Neural cell (in vitro differentiated cells): ENCODE results near the gene CGNL1. TPM values are rescaled to one million over a fixed set of nuclear protein-coding genes. Genes with fewer than 3 reads are reported as not detected.

Experiments used
- H2AFZ ChIP-seq: fragments of 200-600, 300-800 bp; sonication (generic), shearing (Covaris generic); 2 replicates; pipeline ENCODE4 v1.6.0; 2014; ENCODE audit warnings: low read depth, mild to moderate bottlenecking, antibody characterized with exemption, low read length, moderate library complexity
- H3F3A ChIP-seq: fragments of 200-600 bp; shearing (Covaris generic); 2 replicates; pipeline ENCODE4 v1.6.1; 2016; ENCODE audit warnings: mild to moderate bottlenecking, moderate library complexity, mixed read lengths, antibody characterized with exemption, low read length; ENCODE audit not compliant: insufficient read depth, poor library complexity, severe bottlenecking
- H3K27ac ChIP-seq: fragments of 200-600, 300-800 bp; sonication (generic), shearing (Covaris generic); 2 replicates; pipeline ENCODE4 v1.5.1; 2014; ENCODE audit warnings: mild to moderate bottlenecking, low read length, moderate library complexity
- H3K27me3 ChIP-seq: fragments of 300-800, 200-600 bp; sonication (generic), shearing (Covaris generic); 2 replicates; pipeline ENCODE4 v1.6.0; 2014; ENCODE audit warnings: mild to moderate bottlenecking, low read depth, low read length, moderate library complexity; ENCODE audit not compliant: insufficient read depth
- H3K36me3 ChIP-seq: fragments of 300-800, 200-600 bp; sonication (generic), shearing (Covaris generic); 2 replicates; pipeline ENCODE4 v1.5.1; 2014; ENCODE audit warnings: mild to moderate bottlenecking, antibody characterized with exemption, low read length, moderate library complexity; ENCODE audit not compliant: insufficient read depth
- H3K4me2 ChIP-seq: fragments of 300-800, 200-600 bp; sonication (generic), shearing (Covaris generic); 2 replicates; pipeline ENCODE4 v1.6.0; 2014; ENCODE audit warnings: mild to moderate bottlenecking, low read length
- H3K4me3 ChIP-seq: fragments of 300-800, 200-600 bp; sonication (generic), shearing (Covaris generic); 2 replicates; pipeline ENCODE4 v1.5.1; 2014; ENCODE audit warnings: mild to moderate bottlenecking, low read length, moderate library complexity
- H3K79me2 ChIP-seq: fragments of 200-600 bp; shearing (Covaris generic); replicated peaks from 2 replicates; pipeline ENCODE4 v1.6.0; 2014; ENCODE audit warnings: mild to moderate bottlenecking, low read length, moderate library complexity; ENCODE audit not compliant: insufficient read depth
- H3K9ac ChIP-seq: fragments of 300-800, 200-600 bp; sonication (generic), shearing (Covaris generic); 2 replicates; pipeline ENCODE4 v1.6.1; 2016; ENCODE audit warnings: mild to moderate bottlenecking, low read length, mixed read lengths
- H3K9me2 ChIP-seq: fragments of 200-600 bp; shearing (Covaris generic); 2 replicates; pipeline ENCODE4 v1.6.1; 2016; ENCODE audit warnings: mild to moderate bottlenecking, low read length, mixed read lengths; ENCODE audit not compliant: insufficient read depth
- H3K9me3 ChIP-seq: fragments of 200-600, 300-800 bp; sonication (generic), shearing (Covaris generic); 2 replicates; pipeline ENCODE4 v1.6.1; 2016; ENCODE audit warnings: mild to moderate bottlenecking, mixed run types, low read length, moderate library complexity, mixed read lengths
- H4K20me1 ChIP-seq: fragments of 200-600 bp; shearing (Covaris generic); 2 replicates; pipeline ENCODE4 v1.6.1; 2016; ENCODE audit warnings: mild to moderate bottlenecking, mixed run types; ENCODE audit not compliant: insufficient read depth
- EP300 ChIP-seq: fragments of 450-650 bp; conservative IDR thresholded peaks from 2 replicates; pipeline ENCODE4 v1.6.1; 2014; ENCODE audit warnings: antibody characterized with exemption, mild to moderate bottlenecking, moderate library complexity; ENCODE audit not compliant: poor library complexity, severe bottlenecking
- EZH2 ChIP-seq: fragments of 200-600, 300-800 bp; shearing (Covaris generic), sonication (generic); IDR thresholded peaks from 2 replicates; pipeline ENCODE4 v1.6.1; 2014; ENCODE audit warnings: antibody characterized with exemption, low read length, borderline replicate concordance, mild to moderate bottlenecking; ENCODE audit not compliant: insufficient read depth, poor library complexity, severe bottlenecking
- MXI1 ChIP-seq: fragments of 450-650 bp; conservative IDR thresholded peaks from 2 replicates; pipeline ENCODE4 v1.6.1; 2014; ENCODE audit warnings: antibody characterized with exemption, mild to moderate bottlenecking; ENCODE audit not compliant: poor library complexity, severe bottlenecking
- POLR2AphosphoS5 ChIP-seq: IDR thresholded peaks from 2 replicates; pipeline ENCODE4 v1.6.1; 2012
- RAD21 ChIP-seq: fragments of 450-650 bp; conservative IDR thresholded peaks from 2 replicates; pipeline ENCODE4 v1.6.1; 2014; ENCODE audit warnings: antibody characterized with exemption, mild to moderate bottlenecking, moderate library complexity
- SMC3 ChIP-seq: fragments of 450-650 bp; conservative IDR thresholded peaks from 2 replicates; pipeline ENCODE4 v1.6.1; 2014; ENCODE audit warnings: antibody characterized with exemption, mild to moderate bottlenecking, moderate library complexity; ENCODE audit not compliant: poor library complexity
- TAF1 ChIP-seq: IDR thresholded peaks from 2 replicates; pipeline ENCODE4 v1.6.1; 2012; ENCODE audit warnings: low read depth
- polyA plus RNA-seq: library from polyadenylated mRNA; depleted of rRNA; stranded (reverse); fragments of >200 nt; gene quantifications from 2 replicates; pipeline ENCODE4 v1.2.3, GENCODE V29; 2014
- TF ChIP-seq, protein P1 (sequence below): IDR thresholded peaks from 2 replicates; pipeline ENCODE4 v1.6.1; 2012; ENCODE audit warnings: borderline replicate concordance
- TF ChIP-seq, protein P2 (sequence below): fragments of 450-650 bp; IDR thresholded peaks from 2 replicates; pipeline ENCODE4 v1.5.1; 2014; ENCODE audit warnings: antibody characterized with exemption, mild to moderate bottlenecking, moderate library complexity; ENCODE audit not compliant: poor library complexity, severe bottlenecking

CGNL1 gene
- polyA plus RNA-seq, 1 donor from 2014 or later: 0.26 TPM

DNA sequence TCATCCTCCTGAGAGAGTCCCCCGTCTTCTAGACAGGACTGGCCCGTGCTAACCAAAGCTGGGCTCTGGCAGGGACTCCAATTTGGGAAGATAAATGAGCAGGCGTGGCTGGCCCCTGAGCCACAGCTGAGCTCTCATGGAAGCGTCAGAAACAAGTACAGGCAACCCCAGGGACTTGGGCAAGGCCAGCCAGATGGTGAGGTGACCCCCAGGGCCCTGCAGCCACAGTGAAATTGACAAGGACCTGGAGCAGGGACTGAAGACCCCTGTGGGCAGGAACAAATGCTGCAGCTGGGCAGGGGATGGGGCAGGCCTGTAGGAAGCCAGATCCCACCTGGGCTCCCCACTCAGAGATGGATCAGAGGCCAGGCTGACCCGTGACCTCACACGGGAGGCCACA lies 32.8 kb upstream of the CGNL1 start:
- no peaks in the 10 kb centered on the region for H4K20me1 ChIP-seq
- TF ChIP-seq, protein P1, sequence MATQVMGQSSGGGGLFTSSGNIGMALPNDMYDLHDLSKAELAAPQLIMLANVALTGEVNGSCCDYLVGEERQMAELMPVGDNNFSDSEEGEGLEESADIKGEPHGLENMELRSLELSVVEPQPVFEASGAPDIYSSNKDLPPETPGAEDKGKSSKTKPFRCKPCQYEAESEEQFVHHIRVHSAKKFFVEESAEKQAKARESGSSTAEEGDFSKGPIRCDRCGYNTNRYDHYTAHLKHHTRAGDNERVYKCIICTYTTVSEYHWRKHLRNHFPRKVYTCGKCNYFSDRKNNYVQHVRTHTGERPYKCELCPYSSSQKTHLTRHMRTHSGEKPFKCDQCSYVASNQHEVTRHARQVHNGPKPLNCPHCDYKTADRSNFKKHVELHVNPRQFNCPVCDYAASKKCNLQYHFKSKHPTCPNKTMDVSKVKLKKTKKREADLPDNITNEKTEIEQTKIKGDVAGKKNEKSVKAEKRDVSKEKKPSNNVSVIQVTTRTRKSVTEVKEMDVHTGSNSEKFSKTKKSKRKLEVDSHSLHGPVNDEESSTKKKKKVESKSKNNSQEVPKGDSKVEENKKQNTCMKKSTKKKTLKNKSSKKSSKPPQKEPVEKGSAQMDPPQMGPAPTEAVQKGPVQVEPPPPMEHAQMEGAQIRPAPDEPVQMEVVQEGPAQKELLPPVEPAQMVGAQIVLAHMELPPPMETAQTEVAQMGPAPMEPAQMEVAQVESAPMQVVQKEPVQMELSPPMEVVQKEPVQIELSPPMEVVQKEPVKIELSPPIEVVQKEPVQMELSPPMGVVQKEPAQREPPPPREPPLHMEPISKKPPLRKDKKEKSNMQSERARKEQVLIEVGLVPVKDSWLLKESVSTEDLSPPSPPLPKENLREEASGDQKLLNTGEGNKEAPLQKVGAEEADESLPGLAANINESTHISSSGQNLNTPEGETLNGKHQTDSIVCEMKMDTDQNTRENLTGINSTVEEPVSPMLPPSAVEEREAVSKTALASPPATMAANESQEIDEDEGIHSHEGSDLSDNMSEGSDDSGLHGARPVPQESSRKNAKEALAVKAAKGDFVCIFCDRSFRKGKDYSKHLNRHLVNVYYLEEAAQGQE: no peak
- TF ChIP-seq POLR2AphosphoS5 (no peak), RAD21 (no peak), SMC3 (no peak), MXI1 (no peak), EP300 (no peak)
- TF ChIP-seq, protein P2, sequence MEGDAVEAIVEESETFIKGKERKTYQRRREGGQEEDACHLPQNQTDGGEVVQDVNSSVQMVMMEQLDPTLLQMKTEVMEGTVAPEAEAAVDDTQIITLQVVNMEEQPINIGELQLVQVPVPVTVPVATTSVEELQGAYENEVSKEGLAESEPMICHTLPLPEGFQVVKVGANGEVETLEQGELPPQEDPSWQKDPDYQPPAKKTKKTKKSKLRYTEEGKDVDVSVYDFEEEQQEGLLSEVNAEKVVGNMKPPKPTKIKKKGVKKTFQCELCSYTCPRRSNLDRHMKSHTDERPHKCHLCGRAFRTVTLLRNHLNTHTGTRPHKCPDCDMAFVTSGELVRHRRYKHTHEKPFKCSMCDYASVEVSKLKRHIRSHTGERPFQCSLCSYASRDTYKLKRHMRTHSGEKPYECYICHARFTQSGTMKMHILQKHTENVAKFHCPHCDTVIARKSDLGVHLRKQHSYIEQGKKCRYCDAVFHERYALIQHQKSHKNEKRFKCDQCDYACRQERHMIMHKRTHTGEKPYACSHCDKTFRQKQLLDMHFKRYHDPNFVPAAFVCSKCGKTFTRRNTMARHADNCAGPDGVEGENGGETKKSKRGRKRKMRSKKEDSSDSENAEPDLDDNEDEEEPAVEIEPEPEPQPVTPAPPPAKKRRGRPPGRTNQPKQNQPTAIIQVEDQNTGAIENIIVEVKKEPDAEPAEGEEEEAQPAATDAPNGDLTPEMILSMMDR: no peak
- no peaks in the 10 kb centered on the region for H3F3A ChIP-seq
- H3K36me3 ChIP-seq: no peaks in the 10 kb centered on the region
- no peaks in the 10 kb centered on the region for H3K9me3 ChIP-seq
- no peaks in the 10 kb centered on the region for H3K79me2 ChIP-seq
- H3K4me3 ChIP-seq: no peak overlapping the region
- no peak overlapping the region for H3K9ac ChIP-seq
- no peaks in the 10 kb centered on the region for H3K27me3 ChIP-seq
- H2AFZ ChIP-seq: no peak overlapping the region
- H3K9me2 ChIP-seq: no peaks in the 10 kb centered on the region
- no peak overlapping the region for H3K4me2 ChIP-seq
- H3K27ac ChIP-seq: no peak overlapping the region

DNA sequence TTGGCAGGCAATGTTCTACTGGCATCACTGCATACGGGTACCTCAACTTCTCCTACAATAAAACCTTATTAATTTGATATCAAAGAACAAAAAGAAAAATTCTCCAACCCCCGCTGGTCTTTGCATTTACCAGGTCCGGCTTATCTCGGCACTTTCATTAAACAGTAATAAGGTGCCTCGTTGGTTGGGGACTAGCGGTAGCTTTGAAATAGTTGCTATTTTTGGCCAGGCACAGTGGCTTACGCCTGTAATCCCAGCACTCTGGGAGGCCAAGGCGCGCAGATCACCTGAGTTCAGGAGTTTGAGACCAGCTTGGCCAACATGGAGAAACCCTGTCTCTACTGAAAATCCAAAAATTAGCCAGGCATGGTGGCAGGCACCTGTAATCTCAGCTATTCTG lies 32.0 kb upstream of the CGNL1 start:
- Histone ChIP-seq H3K9me3 (no peaks in the 10 kb centered on the region), H3K9ac (no peak overlapping the region), H3K4me2 (no peak overlapping the region), H3K4me3 (no peak overlapping the region), H3F3A (no peaks in the 10 kb centered on the region), H3K27ac (no peak overlapping the region), H4K20me1 (no peaks in the 10 kb centered on the region), H3K79me2 (no peaks in the 10 kb centered on the region), H2AFZ (no peak overlapping the region), H3K36me3 (no peaks in the 10 kb centered on the region), H3K9me2 (no peaks in the 10 kb centered on the region), H3K27me3 (no peaks in the 10 kb centered on the region)
- TF ChIP-seq MXI1 (no peak), RAD21 (no peak), EP300 (no peak), POLR2AphosphoS5 (no peak), TAF1 (no peak), SMC3 (no peak), EZH2 (no peak)
- TF ChIP-seq, protein P1: no peak
- TF ChIP-seq, protein P2: no peak
